ENCODE data around the gene KCNJ16. TPM values are rescaled to one million over a fixed set of nuclear protein-coding genes. Genes with fewer than 3 reads are reported as not detected.

The KCNJ16 gene
- total RNA-seq, 1 experiment from 2014 or later: not detected

DNA sequence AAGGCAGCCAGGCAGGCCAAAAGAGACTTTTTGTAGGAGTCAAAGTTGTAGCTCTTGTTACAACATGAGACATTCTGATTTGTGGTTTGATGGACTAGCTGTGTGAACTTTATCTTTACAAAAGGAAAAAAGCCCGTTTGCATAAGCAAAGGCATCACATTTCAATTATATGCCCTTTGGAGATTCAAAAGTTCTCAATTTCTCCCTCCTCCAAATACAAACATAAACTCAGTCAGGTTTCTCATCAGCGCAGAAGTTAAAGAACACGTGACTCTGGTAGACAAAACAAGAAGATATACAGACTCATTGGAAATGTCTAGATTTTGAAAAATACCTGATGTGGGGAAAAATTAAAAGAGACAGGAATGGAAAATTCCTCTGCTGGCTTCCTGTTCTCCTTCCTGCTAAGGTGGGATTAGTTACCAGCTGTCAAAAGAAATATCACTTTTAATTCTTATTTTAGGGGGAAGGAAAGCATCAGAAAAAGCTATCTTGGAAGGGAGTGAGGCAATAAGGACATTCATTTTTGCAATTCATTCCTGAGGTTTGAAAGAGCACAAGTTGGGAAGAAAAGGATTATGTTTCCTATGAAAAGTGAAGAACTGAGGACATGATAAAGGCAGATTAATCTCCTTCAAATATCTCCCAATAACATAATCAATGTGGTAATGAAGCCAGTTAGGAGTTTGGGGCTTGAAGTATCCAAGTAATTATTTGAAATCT is 4.6 kb upstream of the KCNJ16 start:
- DNase-seq (ENCODE audit: low read depth): no peak

- no peak for DNase-seq (ENCODE audit: low read depth)
Measured at GRCh38 chr17:70071127-70071526, 3.9 kb upstream of the KCNJ16 start.

DNA sequence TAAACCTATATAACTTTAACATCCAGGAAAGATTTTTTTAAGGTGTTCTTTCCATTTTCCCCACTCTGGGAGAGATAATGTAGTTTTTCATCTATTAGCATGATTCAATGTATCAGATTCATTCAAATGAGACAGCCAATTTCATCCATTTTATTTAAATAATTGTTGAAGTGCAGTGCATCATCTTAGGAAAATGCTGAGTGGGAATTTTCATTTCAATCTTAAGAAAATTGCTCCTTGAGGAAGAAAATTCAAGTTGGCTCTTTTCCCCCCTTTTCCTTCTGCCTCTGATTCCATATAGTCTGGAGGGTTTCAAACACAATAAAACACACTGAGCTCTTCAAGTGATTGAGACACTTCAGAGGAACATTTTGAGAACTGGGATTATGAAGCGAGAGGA is 3.4 kb upstream of the KCNJ16 start:
- no peak for DNase-seq (ENCODE audit: low read depth)

DNA sequence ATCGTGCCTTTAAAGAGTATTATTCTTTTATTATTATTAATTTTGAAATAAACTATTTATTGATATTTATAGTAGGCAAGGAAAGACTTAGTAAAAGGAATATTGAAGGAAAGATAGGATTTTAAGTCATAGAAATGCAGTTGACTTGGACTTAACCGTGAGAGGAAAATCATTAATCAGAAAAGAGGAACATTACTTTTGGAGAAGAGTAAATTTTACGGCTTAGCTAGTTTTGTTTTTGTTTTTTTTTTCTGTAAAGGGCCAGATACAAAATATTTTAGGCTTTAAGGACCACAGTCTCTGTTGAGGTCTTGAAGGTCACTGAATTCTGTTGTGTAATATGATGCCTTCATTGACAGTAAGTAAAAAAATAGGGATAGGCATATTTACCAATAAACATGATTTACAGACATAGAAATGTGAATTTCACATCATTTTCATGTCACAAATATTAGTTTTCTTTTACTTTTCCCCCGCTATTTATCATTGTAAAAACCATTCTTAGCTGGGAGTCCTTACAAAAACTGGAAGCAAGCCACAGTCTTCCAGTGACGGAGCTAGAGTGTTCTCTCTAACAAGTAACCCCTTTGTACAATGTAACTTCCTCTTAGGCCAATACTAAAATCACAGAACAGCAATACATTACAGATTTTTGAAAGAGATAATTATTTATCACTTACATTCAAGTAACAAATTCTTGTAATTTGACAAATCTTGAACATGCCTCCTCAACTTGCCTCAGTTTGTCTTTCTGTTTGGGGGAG is 2.3 kb upstream of the KCNJ16 start:
- no peak for DNase-seq (ENCODE audit: low read depth)

GRCh38 chr17:70073310-70073709 is 1.7 kb upstream of the KCNJ16 start:
- no peak for DNase-seq (ENCODE audit: low read depth)

GRCh38 chr17:70073799-70074198 is 1.2 kb upstream of the KCNJ16 start:
- DNase-seq (ENCODE audit: low read depth): no peak

GRCh38 chr17:70074236-70074830 is 692 bp upstream of the KCNJ16 start:
- DNase-seq (ENCODE audit: low read depth): no peak

DNA sequence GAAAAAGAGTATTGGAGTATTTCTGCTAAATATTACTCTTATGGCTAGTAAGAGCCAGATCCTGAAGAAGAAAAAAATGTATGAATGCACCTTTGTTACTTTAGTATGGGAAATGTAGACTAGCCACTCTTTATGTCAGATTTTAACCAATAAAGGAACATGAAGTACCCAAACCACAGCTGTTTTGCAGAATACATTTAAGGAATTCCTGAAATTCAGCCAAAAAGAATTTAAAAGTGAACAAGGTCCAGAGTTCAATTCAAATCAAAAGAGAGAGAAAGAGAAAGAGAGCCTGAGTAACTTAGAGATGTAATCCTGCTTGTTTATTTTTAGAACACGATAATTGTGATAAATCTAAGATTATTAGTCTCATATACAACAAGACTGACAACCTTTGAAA is 1.2 kb downstream of the KCNJ16 start:
- DNase-seq (ENCODE audit: low read depth): no peak

- DNase-seq (ENCODE audit: low read depth): no peak
Measured at GRCh38 chr17:70076831-70077230, 1.8 kb downstream of the KCNJ16 start.

DNA sequence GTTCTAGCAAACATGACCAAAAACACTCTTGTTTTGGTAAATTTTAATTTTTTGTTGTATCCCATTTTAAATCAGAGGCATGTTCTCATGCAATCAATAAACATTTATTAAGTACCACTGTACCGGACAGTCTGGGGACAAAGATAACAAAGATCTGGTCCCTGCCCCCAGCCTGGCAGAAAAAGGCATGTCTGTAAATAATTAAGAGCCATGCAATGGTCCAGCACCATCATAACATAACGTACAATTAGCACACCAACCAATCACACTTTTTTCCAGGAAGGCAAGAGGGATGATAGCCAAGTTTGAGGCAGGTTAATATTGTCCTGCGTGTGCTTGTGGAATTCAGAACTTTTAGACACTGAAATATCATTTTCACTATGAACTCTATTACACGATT is 3.5 kb downstream of the KCNJ16 start:
- DNase-seq (ENCODE audit: low read depth): no peak

GRCh38 chr17:70078994-70079531 is 4.0 kb downstream of the KCNJ16 start:
- DNase-seq (ENCODE audit: low read depth): no peak

GRCh38 chr17:70080541-70081347 is 5.7 kb downstream of the KCNJ16 start:
- DNase-seq (ENCODE audit: low read depth): no peak

DNA sequence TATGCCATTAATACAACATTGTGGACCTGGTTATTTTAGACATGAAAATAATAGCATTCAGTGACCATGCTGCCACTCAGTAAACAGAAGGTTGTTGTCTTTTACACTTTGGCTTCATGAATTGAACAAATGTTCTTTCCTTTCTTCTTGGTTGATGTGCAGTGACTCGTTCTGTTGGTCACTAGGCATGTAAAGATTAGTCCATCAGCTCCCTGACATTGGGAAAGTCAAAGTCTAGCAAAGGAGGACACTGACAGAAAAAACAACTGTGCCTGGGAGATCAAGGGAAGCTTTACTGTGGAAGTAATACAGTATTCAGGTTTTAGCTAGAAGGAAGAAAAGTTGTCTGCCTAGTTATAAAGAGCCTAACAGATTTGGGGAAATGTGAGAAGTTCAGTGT is 6.9 kb downstream of the KCNJ16 start:
- no peak for DNase-seq (ENCODE audit: low read depth)

DNA sequence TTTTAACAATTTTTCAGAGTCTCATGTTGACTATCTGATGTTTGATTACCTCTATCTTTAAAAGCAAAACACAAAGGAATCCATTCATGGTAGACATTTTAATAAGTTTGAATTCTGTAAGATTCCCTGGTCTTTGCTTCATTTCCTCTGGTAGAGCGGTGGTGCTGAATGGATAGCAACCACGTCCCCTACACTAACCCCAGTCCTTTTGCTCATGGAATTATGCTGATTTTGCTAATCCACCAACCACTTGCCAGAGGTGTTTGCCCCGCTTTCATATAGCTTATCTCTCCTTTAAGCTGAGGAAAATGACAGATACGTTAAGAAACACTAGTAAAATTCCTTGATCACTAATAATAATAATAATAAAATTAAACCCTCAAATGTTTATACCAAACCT is 9.5 kb downstream of the KCNJ16 start:
- no peak for DNase-seq (ENCODE audit: low read depth)

GRCh38 chr17:70086516-70086915 is 11.5 kb downstream of the KCNJ16 start:
- DNase-seq (ENCODE audit: low read depth): no peak

DNA sequence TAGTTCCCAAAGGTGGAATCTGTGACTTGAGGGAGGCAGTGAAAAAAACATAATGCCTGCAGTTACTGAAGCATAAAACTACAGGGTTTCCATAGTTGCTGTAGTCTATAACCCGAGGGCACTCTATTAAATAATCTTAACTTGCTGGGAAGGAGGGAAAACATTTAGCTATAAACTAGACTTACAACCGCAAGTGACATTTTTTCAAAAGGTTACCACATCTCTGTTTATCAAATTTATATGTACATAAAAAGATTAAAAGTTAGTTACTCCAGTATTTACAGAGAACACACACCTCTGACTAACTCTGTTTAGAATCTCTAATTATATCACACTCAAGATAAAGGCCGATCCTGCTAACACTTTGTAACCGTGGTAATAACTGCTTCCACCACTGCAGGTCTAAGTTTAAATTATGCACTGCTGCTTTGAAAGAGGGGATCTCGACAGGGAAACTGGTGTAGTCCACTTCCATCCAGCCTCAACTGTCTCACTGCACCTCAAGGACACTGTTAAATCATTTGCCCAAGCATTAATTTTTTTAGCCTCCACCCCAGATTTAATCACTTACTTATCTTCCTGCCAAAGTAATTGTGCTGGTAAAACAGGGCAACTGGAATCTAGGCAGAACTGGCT is 14.6 kb downstream of the KCNJ16 start:
- no peak for DNase-seq (ENCODE audit: low read depth)

GRCh38 chr17:70091005-70091568 is 16.1 kb downstream of the KCNJ16 start:
- DNase-seq (ENCODE audit: low read depth): no peak

- no peak for DNase-seq (ENCODE audit: low read depth)
Measured at GRCh38 chr17:70091696-70092095, 16.7 kb downstream of the KCNJ16 start.

- no peak for DNase-seq (ENCODE audit: low read depth)
Measured at GRCh38 chr17:70093163-70093562, 18.1 kb downstream of the KCNJ16 start.

GRCh38 chr17:70095455-70095854 is 20.4 kb downstream of the KCNJ16 start:
- DNase-seq (ENCODE audit: low read depth): no peak

- no peak for DNase-seq (ENCODE audit: low read depth)
Measured at GRCh38 chr17:70096861-70097260, 21.8 kb downstream of the KCNJ16 start.
